Caco-2 (cell line): Measurements from ENCODE around the gene DCUN1D1. TPM values are rescaled to one million over a fixed set of nuclear protein-coding genes. Genes with fewer than 3 reads are reported as not detected.

Experiments used
- BruUV-seq: library from RNA; stranded (reverse); fragments of 400-500 nt; replicated peaks from 2 replicates; lab custom pipeline; 2021; lab: Mats Ljungman, UMichigan
- CTCF ChIA-PET: fragments of 300-600 bp; sonication (Branson Sonifier 250); formaldehyde crosslinking; loops from one replicate; lab custom pipeline; 2022; ENCODE audit warnings: antibody characterized with exemption; lab: Charles Lee
- POLR2A ChIA-PET: fragments of 300-600 bp; sonication (Branson Sonifier 250); formaldehyde crosslinking; loops from one replicate; lab custom pipeline; 2022; ENCODE audit warnings: antibody characterized with exemption; lab: Charles Lee
- DNase-seq, 2 experiments: peaks; one replicate each; pipeline versions ENCODE4 v3.0.0 to v3.0.0-alpha.2; 2020 to 2022
- H3K27me3 ChIP-seq: replicated peaks from 2 replicates; pipeline ENCODE4 v1.6.0; 2011; ENCODE audit warnings: low read length; ENCODE audit not compliant: control insufficient read depth, insufficient read depth
- H3K36me3 ChIP-seq: 2 replicates; pipeline ENCODE4 v1.5.1; 2011; ENCODE audit warnings: low read length; ENCODE audit not compliant: control insufficient read depth, insufficient read depth
- H3K4me1 ChIP-seq: fragments of 250-450 bp; sonication (Bioruptor Pico); 2 replicates; pipeline ENCODE4 v1.5.1; 2020; ENCODE audit warnings: mild to moderate bottlenecking
- H3K4me3 ChIP-seq: 2 replicates; pipeline ENCODE4 v1.5.1; 2011; ENCODE audit warnings: low read depth, mild to moderate bottlenecking, control low read depth, low read length
- H3K9me3 ChIP-seq: fragments of 250-450 bp; sonication (Bioruptor Pico); 2 replicates; pipeline ENCODE4 v1.5.1; 2020; ENCODE audit warnings: mild to moderate bottlenecking, moderate library complexity
- H3K27ac Mint-ChIP-seq: one replicate; pipeline ENCODE4 v1.8.0; 2022; ENCODE audit warnings: mixed read lengths; ENCODE audit not compliant: unreplicated experiment
- H3K27me3 Mint-ChIP-seq: one replicate; pipeline ENCODE4 v1.8.0; 2022; ENCODE audit warnings: mixed read lengths; ENCODE audit not compliant: insufficient read depth, unreplicated experiment
- H3K36me3 Mint-ChIP-seq: one replicate; pipeline ENCODE4 v1.8.0; 2022; ENCODE audit warnings: mild to moderate bottlenecking, mixed read lengths; ENCODE audit not compliant: insufficient read depth, unreplicated experiment
- H3K4me1 Mint-ChIP-seq: one replicate; pipeline ENCODE4 v1.8.0; 2022; ENCODE audit warnings: low read depth, mixed read lengths; ENCODE audit not compliant: unreplicated experiment
- H3K4me3 Mint-ChIP-seq: one replicate; pipeline ENCODE4 v1.8.0; 2022; ENCODE audit warnings: mild to moderate bottlenecking, moderate library complexity, mixed read lengths; ENCODE audit not compliant: unreplicated experiment
- H3K9me3 Mint-ChIP-seq: one replicate; pipeline ENCODE4 v1.8.0; 2022; ENCODE audit warnings: mixed read lengths; ENCODE audit not compliant: unreplicated experiment
- CTCF ChIP-seq, 2 experiments: fragments of 200-600 bp in 1 of 2; IDR thresholded peaks; 1 replicate in 1 of 2; 2 replicates in 1 of 2; pipeline versions ENCODE4 v1.5.1 to v1.8.0; 2011 to 2022; ENCODE audit warnings: antibody characterized with exemption in 1 of 2, control low read depth in 1 of 2, inconsistent platforms in 1 of 2, low read depth in 1 of 2, low read length in 1 of 2, mild to moderate bottlenecking in 1 of 2, moderate library complexity in 1 of 2; ENCODE audit not compliant: insufficient read depth in 1 of 2, severe bottlenecking in 1 of 2, unreplicated experiment in 1 of 2
- intact Hi-C: fragments of 100-400 bp; cut with micrococcal nuclease; formaldehyde crosslinking; loops from one replicate; pipeline ENCODE4 v1.10.0; 2022; ENCODE audit not compliant: unreplicated experiment
- total RNA-seq: library from RNA; stranded (reverse); gene quantifications from 2 replicates; pipeline ENCODE4 v1.2.3, GENCODE V29; 2022

DCUN1D1 gene
- total RNA-seq, 1 experiment from 2014 or later, result 51.2 TPM

GRCh38 chr3:183013856-183014255 is 33.5 kb upstream of the DCUN1D1 start:
- no peak overlapping the region for H3K4me3 Mint-ChIP-seq
- H3K9me3 Mint-ChIP-seq, result no peaks in the 10 kb centered on the region
- Histone ChIP-seq H3K27me3 (no peaks in the 10 kb centered on the region), H3K4me3 (no peak overlapping the region), H3K9me3 (no peaks in the 10 kb centered on the region), H3K36me3 (no peaks in the 10 kb centered on the region; the same call in 1 of the 2 replicates), H3K4me1 (no peaks in the 10 kb centered on the region)
- TF ChIP-seq CTCF (IDR thresholded peaks at IDR 0.05; ENCODE audit: insufficient read depth in 1 of 2, low read depth in 1 of 2, low read length in 1 of 2, severe bottlenecking in 1 of 2, unreplicated experiment in 1 of 2), result no peak
- CTCF ChIA-PET, result interaction anchor here (0.7 kb wide), 1 partner anchor 461 kb away, joined by 3 read pairs; no protein-coding TSS in a partner anchor
- H3K36me3 Mint-ChIP-seq, result peaks cover 10% of the 10 kb centered on the region
- no peaks in the 10 kb centered on the region for H3K27me3 Mint-ChIP-seq
- H3K27ac Mint-ChIP-seq, result no peak overlapping the region
- H3K4me1 Mint-ChIP-seq, result no peaks in the 10 kb centered on the region
- BruUV-seq, result no TSS peak
- intact Hi-C loops, result no loop called here
- POLR2A ChIA-PET, result no interaction called here
- no peak for DNase-seq

- no TSS peak for BruUV-seq
- no peak for DNase-seq
- Mint-ChIP-seq H3K27me3 (no peaks in the 10 kb centered on the region), H3K27ac (no peak overlapping the region), H3K4me1 (no peaks in the 10 kb centered on the region), H3K4me3 (no peak overlapping the region), H3K9me3 (no peaks in the 10 kb centered on the region), H3K36me3 (peaks cover 10% of the 10 kb centered on the region)
- CTCF ChIA-PET, result no interaction called here
- no peaks in the 10 kb centered on the region for H3K4me1 ChIP-seq
- H3K27me3 ChIP-seq, result no peaks in the 10 kb centered on the region
- no peaks in the 10 kb centered on the region for H3K9me3 ChIP-seq
- TF ChIP-seq CTCF (IDR thresholded peaks at IDR 0.05; ENCODE audit: insufficient read depth in 1 of 2, low read depth in 1 of 2, low read length in 1 of 2, severe bottlenecking in 1 of 2, unreplicated experiment in 1 of 2), result no peak
- POLR2A ChIA-PET, result no interaction called here
- H3K4me3 ChIP-seq, result no peak overlapping the region
- H3K36me3 ChIP-seq, result no peaks in the 10 kb centered on the region; the same call in 1 of the 2 replicates
- intact Hi-C loops, result no loop called here
Measured at GRCh38 chr3:183013074-183013473, 32.7 kb upstream of the DCUN1D1 start.

- Histone ChIP-seq H3K36me3 (no peaks in the 10 kb centered on the region; the same call in 1 of the 2 replicates), H3K27me3 (no peaks in the 10 kb centered on the region), H3K9me3 (no peaks in the 10 kb centered on the region), H3K4me1 (no peaks in the 10 kb centered on the region), H3K4me3 (no peak overlapping the region)
- intact Hi-C loops, result no loop called here
- CTCF ChIA-PET, result no interaction called here
- Mint-ChIP-seq H3K4me3 (no peak overlapping the region), H3K9me3 (no peaks in the 10 kb centered on the region), H3K27me3 (no peaks in the 10 kb centered on the region), H3K4me1 (no peaks in the 10 kb centered on the region), H3K27ac (no peak overlapping the region), H3K36me3 (peaks cover 10% of the 10 kb centered on the region)
- TF ChIP-seq CTCF (IDR thresholded peaks at IDR 0.05; ENCODE audit: insufficient read depth in 1 of 2, low read depth in 1 of 2, low read length in 1 of 2, severe bottlenecking in 1 of 2, unreplicated experiment in 1 of 2), result no peak
- no peak for DNase-seq
- BruUV-seq, result no TSS peak
- POLR2A ChIA-PET, result no interaction called here
Measured at GRCh38 chr3:183008800-183009199, 28.5 kb upstream of the DCUN1D1 start.
